NCI-H446 (cell line): ENCODE measurements around the gene VPS39.

Experiments used
- DNase-seq, 2 experiments: peaks; one replicate each; lab custom pipeline; 2025; lab: John Stamatoyannopoulos, UW

The VPS39 gene

DNA sequence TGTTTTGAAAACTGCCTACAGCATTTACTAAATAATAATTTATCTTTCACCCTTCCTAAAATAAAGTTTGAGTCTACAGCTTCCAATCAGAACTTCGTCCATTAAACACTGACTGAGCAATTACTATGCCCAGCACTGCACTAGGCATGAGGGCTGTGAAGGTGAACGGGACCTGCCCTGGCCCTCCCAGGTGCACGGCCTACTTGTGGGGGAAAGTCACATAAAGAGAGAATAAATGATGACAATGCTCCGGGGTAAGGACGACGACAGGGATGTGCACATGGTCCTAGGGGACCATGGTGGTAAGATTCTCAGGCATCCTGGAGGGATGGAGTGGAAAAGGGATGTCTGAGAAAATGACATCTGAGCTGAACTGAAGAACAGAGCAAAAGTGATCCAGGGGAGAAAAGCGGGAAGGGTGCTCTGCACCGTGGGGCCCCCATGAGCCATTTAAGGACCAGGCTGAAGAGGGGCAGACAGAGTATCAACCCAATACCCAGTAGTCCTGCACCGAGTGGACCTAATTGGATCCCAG lies 63.2 kb downstream of the VPS39 start:
- no peak for DNase-seq

DNA sequence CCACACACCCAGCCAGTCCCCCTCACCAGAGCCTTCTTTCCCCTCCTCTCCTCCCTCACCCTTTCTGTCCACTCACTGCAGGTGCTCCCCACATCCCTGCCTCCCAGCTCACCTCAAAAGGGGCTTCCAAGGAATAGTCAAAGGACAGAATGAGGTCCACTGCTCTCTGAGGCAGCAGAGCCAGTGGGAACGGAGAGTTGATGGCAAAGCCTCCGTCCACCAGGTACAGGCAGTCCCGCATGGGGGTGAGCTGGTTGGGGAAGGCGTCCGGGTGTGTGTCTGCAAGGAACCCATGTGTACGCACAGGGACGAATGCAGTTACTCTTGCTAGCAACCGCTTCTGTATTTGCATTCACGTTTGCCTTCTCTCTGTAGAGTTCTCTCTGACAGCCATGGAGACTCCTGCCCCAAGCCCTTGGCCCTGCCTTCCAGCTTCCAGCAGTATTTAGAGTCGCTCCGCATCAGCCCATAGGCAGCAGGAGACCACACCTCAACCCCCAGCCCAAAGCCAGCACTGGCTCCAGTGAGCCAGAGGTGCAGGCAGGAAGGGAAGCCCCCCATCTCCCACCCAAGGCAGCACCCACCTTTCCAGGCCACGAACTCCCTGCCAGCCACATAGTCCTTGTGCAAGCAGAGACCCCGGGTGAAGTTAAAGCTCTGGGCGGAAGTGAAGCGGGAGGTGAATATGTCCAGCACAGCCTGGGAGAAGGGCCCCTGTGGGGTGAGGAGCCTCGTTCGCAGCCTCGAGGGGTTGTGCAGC lies 64.1 kb downstream of the VPS39 start:
- DNase-seq: no peak

DNA sequence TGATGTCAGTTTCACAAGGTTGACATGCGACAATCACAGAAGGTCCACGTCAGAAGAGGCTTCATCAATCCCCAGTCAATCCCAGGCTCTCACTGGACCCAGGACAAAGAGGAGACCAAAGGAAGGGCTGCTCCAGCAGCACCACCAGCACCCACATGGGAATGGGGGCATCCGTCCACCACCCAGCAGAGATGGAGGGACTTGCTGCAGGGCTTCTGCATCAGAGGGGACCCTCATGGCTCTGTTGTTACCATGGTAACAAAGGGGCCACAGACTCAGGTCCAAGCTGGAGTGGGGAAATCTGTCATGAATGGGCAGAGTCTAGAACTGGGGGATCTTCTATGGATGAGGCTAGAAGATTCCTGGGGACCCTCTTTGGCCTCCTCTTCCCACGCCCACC lies 64.7 kb downstream of the VPS39 start:
- no peak for DNase-seq

DNA sequence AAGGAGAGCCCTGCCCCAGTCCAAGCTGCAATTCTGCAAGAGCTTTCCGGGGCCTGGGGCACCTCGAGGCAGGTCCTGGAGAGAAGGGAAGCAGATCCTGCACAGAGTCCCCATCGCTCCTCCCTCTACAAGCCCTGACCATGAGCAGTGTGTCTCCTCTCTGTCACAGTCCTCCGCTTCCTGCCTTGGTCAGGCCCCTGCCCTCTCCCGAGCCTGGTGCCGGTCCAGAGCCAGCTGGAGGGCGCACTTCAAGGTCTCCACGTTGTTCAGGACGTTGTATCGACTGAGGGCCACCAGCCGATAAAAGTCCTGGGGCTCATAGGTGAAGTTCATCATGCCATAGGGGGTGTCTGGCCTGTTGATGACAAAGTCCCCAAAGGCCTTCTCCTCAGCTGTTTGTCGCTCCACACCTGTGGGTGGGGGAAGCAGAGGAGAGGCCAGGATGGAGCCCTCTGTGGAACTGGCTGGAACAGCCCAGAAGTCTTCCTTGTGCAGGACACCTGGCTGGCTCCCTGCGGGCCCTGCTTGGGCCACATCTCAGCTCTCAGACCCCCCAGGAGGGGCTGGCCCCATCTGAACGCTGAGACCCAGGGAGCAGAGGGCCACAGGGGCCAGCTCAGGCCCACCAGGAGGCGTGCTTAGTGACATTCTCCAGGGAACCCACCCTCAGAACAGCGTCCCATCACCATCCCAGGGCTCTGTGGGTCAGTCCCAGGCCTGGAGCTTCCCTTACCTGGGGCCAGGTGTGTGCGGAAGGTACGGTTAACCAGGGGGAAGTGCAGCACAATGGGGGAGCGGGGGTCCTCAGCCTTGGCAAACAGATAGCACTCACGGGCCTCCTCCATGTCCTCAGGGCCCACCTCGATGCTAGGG lies 66.1 kb downstream of the VPS39 start:
- DNase-seq: no peak

DNA sequence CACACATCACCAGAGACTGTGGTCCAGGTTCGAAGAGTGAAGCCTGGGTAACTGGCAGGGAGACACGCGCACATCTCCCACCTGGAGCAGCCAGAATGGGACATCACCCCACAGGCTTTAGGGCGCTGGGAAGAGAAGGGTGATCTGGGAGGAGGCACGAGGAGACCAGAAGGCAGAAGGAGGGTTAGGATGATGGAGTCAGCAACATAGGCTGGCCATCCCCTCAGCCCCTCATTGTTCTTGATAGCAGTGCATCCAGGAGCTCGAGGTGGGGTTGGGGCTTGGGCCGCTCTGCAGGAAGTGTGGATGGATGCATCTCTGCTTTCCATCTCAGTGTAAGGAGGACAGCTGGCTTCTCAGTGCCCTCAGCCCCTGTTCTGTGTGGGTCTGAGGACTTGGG lies 66.9 kb downstream of the VPS39 start:
- no peak for DNase-seq

DNA sequence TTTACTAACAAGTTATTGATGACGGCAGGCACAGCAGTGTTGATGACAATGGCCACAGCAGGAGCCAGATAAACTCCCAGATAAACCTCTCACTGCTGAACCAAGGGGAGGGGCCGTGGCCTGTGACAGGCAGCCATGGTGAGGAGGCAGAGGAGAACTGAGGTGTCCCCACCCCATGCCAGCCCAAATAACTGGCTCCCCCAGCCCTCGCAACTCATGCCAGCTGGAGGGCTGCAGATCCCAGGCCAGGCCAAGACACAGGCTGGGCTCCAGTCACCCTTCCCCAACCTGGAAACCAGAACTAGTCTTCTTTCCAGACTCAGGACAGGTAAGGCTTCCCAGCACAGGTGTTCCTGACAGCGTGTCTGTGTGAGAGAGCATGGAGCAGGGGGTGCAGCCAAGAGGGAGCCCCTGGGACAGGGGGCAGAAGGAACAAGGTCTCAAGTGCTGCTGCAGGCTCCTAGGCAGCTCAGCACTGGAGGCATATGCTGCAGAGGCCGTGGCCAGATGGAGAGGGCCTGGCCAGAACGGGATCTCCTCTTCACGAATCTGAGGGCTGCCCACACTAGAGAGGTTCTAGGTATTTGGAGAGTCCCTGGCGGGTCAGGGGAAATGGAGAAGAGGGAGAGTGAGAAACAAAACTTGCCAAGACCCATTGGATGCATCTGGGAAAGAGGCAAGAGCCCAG lies 67.6 kb downstream of the VPS39 start:
- DNase-seq: no peak

DNA sequence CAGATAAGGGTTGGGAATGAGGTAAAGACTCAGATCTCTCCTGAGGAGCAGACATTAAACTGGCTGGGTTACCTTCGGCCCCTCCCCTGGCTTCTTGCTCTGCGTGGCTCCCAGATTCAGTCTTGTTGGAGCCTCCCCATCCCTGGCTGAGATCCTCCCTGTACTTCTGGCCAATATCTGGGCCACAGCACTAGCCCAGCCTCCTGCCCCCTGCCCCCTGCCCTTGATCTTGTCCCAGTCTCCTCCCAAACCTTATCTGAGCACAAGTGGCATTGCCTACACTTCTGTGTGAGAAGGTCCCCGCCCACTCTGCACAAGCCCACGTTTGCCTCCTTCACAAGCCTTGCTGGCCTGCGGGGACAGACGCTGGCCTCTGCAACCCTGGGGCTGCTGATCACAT lies 68.5 kb downstream of the VPS39 start:
- DNase-seq: no peak

DNA sequence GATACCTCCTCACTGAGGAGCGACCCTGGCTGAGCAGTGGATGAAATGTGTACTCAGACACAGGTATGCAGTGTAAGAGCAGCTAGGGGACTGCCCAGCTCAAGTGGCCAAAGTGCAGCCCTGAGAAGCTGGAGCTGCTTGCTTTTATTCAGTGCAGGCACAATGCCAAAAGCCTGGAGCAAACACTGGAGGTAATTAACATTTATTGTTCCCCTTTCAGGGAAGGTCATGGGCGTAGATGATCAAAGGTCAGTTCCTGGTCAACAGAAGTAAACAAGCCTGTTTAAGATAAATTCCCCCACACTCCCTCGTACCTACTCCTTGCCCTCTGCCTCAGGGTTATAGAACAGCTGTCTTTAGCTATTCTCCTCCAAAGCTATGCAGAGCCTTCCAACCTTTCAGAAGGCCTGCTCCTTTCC lies 69.1 kb downstream of the VPS39 start:
- DNase-seq: no peak

DNA sequence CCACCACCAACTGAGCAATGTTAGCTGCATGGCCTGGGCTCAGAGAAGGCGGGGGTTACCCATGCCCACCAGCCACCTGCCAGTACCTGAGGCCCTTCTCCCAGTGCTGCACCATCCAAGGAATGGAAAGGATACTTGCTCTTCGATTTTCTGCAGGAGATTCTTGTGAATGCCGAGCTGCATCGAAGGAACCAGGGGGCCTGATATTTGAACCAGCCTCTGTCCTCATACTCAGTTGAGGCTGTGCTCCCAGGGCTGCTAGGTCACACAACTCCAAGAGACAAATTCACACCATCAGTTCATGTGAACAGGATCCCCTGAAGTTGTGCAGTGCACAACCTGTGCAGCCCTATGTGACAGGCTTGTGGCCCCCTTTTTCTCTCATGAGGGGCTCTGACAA lies 69.7 kb downstream of the VPS39 start:
- DNase-seq: no peak

DNA sequence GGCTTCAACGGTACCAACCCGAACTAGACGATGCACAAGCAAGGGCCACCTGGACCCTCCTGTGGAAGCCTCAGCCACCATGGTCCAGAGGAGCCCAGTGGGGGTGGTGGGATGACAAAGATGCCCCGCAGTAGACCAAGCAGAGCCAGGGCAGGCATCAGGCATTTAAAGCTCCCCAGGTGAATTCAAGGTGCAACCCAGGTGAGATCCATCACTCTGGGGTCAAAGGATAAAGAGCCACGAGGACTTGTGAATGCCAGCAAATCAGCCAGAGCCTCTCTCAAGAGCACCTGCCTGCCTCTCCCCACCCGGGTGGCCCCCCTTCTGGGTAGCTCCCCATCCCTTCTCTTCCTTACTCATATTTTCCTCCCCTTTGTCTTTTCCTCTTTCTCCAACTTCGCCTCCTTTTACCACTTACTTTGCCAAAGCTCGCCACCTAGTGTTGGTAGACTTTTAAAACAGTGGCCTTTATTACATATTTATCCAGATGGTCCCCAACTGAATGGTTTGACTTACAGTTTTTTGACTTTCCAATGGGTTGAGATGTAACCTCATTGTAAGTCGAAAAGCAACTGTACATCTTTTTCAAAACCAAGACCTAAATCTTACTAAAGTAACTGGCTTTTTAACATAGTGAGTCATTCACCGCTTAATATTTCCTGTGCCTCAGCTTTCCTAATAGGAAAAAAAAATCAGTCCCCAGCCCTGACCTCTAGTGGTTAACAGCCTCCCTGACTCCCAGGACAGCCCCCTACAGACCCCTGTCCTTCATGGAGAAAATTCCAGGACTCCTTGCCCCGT lies 70.4 kb downstream of the VPS39 start:
- DNase-seq: peak in 1 of 2 experiments; percentile 55

DNA sequence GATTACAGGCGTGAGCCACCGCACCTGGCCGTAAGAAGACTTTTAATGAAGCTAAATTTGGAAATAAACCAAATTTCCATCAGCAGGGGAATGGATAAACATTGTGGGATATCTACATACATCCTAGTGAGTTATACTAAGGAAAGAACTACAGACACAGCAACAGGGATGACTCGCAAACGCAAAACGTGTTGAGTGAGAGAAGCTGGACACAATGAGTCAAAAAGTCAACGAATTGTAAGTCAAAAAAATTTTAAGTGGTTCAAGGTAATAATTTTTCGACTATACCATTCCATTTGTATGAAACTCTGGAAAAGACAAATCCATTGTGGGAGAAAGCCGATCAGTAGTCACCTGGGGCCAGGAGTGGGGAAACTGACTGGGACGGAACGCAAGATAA lies 71.6 kb downstream of the VPS39 start:
- no peak for DNase-seq

DNA sequence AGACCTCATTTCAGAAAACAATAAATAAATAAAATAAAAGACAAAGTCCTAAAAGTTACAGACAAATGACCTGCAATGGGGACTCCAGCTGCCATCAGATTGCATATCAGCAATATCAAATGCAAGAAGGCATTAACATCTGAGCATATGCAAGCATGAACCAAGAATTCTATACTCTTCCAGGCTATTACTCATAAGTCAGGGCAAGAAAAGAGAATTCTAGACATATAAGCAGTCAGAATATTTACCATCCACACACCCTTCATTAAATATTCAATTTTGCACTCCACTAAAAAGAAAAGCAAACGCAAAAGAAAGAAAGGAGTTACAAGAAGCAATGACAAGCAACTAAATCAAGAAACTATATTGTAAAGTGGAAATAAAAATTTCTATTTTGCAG lies 72.8 kb downstream of the VPS39 start:
- no peak for DNase-seq

DNA sequence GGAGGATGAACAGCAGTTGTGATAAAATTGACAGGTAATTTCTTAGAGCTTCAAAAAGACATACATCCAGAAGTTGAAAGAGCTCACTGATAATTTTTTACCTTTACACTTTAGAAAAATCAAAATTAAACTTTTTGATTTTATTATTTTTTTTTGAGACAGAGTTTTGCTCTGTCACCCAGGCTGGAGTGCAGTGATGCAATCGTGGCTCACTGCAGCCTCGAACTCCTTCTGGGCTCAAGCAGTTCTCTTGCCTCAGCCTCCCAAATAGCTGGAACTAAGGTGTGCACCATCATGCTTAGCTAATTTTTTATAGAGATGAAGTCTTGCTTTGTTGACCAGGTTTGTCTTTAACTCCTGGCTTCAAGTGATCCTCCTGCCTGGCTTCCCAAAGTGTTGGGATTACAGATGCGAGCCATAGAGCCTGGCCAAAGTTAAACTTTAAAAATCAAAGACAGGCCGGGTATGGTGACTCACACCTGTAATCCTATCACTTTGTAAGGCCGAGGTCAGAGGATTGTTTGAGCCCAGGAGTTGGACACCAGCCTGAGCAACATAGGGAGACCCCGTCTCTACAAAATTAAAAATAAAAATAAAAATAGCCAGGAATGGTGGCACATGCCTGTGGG lies 73.4 kb downstream of the VPS39 start:
- DNase-seq: no peak

DNA sequence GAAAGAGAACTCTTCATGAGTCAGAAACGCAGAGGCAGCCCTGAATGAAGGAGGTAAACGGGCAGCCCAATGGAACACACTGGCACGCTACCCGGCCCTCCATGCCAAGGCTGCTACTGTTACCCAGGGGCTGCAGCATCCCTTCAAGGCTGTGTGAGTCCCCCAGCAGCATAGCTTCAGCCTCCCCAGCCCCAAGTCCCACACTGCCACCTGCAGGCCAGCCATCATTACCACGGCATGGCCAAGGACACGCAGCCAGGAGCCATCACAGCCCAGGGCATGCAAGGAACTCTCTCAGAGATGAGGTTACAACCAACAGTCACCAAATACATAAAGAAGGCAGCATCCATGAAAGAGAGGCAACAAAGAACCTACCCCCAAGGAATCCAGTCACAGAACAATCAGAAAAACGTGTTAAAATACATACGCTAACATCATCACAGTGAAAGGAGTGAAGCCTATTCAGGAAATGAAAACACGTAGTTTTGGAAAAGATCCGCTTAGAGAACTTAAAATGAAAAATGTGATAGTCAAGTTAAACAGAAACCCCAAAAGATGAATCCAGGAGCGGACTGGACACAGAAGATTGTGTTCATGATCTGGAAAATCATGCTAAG lies 74.1 kb downstream of the VPS39 start:
- DNase-seq: peak; percentile 5 to 16

DNA sequence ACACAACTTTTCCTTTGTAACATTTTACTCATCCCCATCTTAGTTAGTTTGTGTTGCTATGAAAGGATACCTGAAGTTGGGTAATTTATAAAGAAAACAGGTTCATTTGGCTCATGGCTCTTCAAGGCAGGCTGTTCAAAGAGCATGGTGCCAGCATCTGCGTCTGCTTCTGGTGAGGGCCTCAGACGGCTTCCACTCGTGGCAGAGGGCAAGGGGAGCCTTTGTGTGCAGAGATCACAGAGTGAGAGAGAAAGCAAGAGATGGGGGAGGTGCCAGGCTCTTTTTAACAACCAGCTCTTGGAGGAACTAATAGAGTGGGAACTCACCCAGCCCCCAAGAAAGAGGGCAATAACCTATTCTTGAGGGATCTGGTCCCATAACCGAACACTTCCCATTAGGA lies 74.7 kb downstream of the VPS39 start:
- DNase-seq: no peak

DNA sequence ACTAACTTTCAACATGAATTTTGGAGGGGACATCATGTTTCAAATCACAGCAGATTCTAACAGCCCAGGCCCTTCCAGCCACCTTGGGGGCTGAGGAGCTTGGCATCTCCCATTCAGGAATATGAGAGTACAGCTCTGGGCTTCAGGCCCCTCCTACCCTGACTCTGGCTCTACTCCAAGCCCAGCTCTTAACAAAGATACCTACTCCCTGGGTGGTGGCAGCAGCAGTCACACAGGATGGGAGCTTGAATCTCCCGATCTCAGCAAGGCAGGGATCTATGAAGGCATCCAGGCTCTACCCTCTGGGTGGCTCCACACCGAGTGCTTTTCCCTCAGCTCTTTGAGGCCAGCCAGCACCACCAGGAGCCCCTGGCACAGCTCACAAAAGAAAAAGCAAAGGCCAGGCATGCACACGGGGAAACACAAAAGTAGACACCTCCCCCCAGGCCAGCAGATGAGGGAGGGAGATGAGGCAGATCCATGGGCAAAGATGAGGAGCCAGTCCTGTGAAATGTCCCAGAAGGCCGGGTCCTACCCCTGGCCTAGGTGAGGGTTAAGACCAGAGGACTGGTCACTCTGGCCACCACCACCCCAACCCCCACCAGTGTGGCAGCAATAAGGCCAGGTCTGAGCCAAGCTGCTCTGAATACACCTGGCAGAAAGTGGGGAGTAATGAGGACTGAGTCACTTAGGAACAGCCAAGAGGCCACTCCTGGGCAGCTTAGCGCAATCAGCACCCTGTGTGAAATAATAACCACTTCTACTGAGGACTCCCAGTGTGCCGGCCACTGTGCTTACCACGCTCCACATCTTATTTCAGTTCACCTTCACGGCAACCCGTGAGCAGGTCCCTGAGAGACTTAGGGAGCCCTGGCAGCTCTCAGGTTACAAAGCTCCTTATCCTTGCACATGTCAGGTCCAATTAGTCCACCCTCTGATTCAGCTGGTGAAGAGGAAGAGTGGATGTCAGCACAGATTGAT lies 76.0 kb downstream of the VPS39 start:
- DNase-seq: peak in 1 of 2 experiments; percentile 12

DNA sequence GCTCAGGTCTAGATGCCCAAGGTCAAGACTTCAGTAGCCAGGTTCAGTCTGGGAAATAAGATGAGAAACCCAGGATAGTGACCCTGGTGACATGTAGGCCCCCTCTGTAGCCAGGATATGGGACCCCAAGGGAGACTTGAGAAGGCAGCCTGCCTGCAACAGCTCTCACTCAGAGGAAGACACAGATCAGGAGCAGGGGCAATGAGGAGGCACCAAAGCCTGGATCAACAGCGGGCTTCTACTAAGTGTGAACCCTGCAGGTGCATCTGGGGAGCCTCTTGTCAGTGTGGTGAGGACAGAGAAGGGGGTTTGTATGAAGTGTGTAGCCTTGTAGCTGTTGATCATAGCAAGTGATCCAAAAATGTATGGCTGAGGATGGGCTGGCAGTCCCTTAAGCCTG lies 77.1 kb downstream of the VPS39 start:
- no peak for DNase-seq

DNA sequence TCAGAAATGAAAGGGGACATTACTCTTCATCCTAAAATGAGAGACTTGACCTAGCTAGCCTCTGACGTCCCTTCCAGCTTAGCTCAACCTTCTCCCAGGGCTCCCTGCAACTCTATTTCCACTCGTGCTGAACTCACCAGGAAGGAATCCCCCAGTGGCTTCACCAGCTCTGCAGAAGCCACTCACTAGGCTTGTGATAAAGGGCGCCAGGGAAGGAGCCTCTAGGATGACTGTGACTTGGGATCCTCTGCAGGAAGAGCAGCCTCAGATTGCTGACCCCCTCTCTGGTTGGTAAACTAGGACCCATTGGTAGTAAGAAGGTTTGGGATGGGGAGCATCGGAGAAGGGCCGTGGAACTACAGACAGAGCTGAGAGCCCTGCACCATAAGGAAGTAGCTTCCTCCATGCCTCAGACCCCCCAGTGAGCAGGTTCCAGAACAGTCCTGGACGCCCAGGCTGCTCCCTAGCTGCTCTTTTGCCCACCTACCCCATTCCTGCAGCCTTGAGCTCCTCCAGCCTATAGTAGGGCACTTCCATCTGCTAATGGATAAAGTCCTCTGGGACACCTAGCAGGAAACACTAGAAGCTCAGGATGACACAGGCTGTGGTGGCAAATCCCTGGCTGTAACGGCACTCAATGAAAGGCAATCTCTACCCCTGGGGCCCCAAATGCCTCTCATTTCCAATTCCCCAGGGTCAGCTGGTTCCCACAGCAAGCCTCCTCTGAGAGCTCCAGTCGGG lies 77.7 kb downstream of the VPS39 start:
- no peak for DNase-seq

DNA sequence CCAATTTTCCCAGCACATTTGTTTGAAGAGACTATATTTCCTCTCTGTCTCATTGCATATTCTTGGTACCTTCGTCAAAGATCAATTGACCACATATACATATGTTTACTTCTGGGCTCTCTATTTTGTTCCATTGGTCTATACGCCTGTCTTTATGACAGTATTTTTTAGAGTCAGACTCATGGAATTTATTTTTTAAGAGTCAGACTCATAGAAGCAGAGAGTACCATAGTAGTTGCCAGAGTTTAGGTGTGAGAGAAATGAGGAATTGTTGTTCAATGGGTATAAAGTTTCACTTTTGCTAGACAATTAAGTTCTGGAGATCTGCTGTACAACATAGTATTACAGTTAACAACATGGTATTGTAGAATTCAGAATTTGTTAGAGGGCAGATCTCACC lies 78.7 kb downstream of the VPS39 start:
- no peak for DNase-seq
